HepG2 (cell line): ENCODE results near the gene NUDT8. TPM values are rescaled to one million over a fixed set of nuclear protein-coding genes. Genes with fewer than 3 reads are reported as not detected.
A peak's percentile ranks its signal among the peaks of the same experiment; 100 is the strongest.

ENCODE experiments used
- BRD4 ChIP-seq: sonication (generic); formaldehyde crosslinking; IDR thresholded peaks from 2 replicates; pipeline ENCODE4 v1.4.0; 2020; ENCODE audit warnings: missing genetic modification reagents
- EEA1 ChIP-seq: sonication (generic); formaldehyde crosslinking; IDR thresholded peaks from 2 replicates; pipeline ENCODE4 v1.5.1; 2020; ENCODE audit warnings: mild to moderate bottlenecking, missing genetic modification reagents, borderline replicate concordance
- GMEB1 ChIP-seq: sonication (generic); formaldehyde crosslinking; IDR thresholded peaks from 2 replicates; pipeline ENCODE4 v1.5.1; 2020; ENCODE audit warnings: missing genetic modification reagents, mild to moderate bottlenecking, borderline replicate concordance
- HCFC1 ChIP-seq: fragments of 150-350 bp; IDR thresholded peaks from 2 replicates; pipeline ENCODE4 v1.6.1; 2014; ENCODE audit warnings: low read depth, low read length
- HDAC6 ChIP-seq: fragments of 200-600 bp; sonication (generic); IDR thresholded peaks from 2 replicates; pipeline ENCODE4 v1.7.0; 2017; ENCODE audit warnings: mild to moderate bottlenecking, antibody characterized with exemption, low read length, low read depth
- HHEX ChIP-seq: IDR thresholded peaks from 2 replicates; pipeline ENCODE4 v1.6.1; 2016; ENCODE audit warnings: control low read depth
- IRF2 ChIP-seq: IDR thresholded peaks from 2 replicates; pipeline ENCODE4 v1.6.1; 2018; ENCODE audit warnings: missing genetic modification reagents, missing compliant biosample characterization
- MAZ ChIP-seq, 2 experiments: sonication (generic) in 1 of 2; formaldehyde crosslinking in 1 of 2; IDR thresholded peaks; 2 replicates each; pipeline versions ENCODE4 v1.5.0 to v1.6.1; 2012 to 2020; ENCODE audit warnings: low read depth in 2 of 2, mild to moderate bottlenecking in 2 of 2, borderline replicate concordance in 1 of 2, improper control_type of control experiment in 1 of 2, low read length in 1 of 2, missing genetic modification reagents in 1 of 2, moderate library complexity in 1 of 2
- MBD4 ChIP-seq: IDR thresholded peaks from 2 replicates; pipeline ENCODE4 v1.6.1; 2012; ENCODE audit warnings: low read length, inconsistent platforms, borderline replicate concordance
- MZF1 ChIP-seq: sonication (generic); formaldehyde crosslinking; IDR thresholded peaks from 2 replicates; pipeline ENCODE4 v1.8.1; 2023; ENCODE audit warnings: mild to moderate bottlenecking, missing genetic modification reagents, borderline replicate concordance
- NONO ChIP-seq, 2 experiments: fragments of 450-650 bp in 1 of 2; sonication (generic) in 1 of 2; formaldehyde crosslinking in 1 of 2; IDR thresholded peaks in 1 of 2; conservative IDR thresholded peaks in 1 of 2; 2 replicates each; pipeline versions ENCODE4 v1.6.1 to v1.8.0; 2017 to 2022; ENCODE audit warnings: mild to moderate bottlenecking in 1 of 2, missing genetic modification reagents in 1 of 2, moderate library complexity in 1 of 2
- NR2F6 ChIP-seq, 2 experiments: IDR thresholded peaks; 2 replicates each; pipeline ENCODE4 v1.6.1; 2016; ENCODE audit warnings: antibody characterized with exemption in 1 of 2, mild to moderate bottlenecking in 1 of 2
- POLR2A ChIP-seq, 2 experiments: IDR thresholded peaks; 2 replicates each; pipeline ENCODE4 v1.6.1; 2011; ENCODE audit warnings: low read depth in 2 of 2, low read length in 2 of 2, mild to moderate bottlenecking in 1 of 2, moderate library complexity in 1 of 2; ENCODE audit not compliant: insufficient read depth in 1 of 2
- RARA ChIP-seq: IDR thresholded peaks from 2 replicates; pipeline ENCODE4 v1.6.1; 2016; ENCODE audit warnings: missing genetic modification reagents, missing compliant biosample characterization
- REPIN1 ChIP-seq: sonication (generic); formaldehyde crosslinking; IDR thresholded peaks from 2 replicates; pipeline ENCODE4 v1.8.0; 2022; ENCODE audit warnings: missing genetic modification reagents, low read depth, mild to moderate bottlenecking, borderline replicate concordance
- SIX1 ChIP-seq: sonication (generic); formaldehyde crosslinking; IDR thresholded peaks from 2 replicates; pipeline ENCODE4 v1.4.0; 2020; ENCODE audit warnings: missing genetic modification reagents, borderline replicate concordance
- SMC3 ChIP-seq: IDR thresholded peaks from 2 replicates; pipeline ENCODE4 v1.6.1; 2011; ENCODE audit warnings: low read length, improper control_type of control experiment
- XRCC5 ChIP-seq: fragments of 200-400 bp; formaldehyde crosslinking; optimal IDR thresholded peaks from 2 replicates; pipeline ENCODE3; 2017; ENCODE audit warnings: mild to moderate bottlenecking, low read length
- ZNF496 ChIP-seq: sonication (generic); formaldehyde crosslinking; IDR thresholded peaks from 2 replicates; pipeline ENCODE4 v1.8.1; 2023; ENCODE audit warnings: mild to moderate bottlenecking, moderate library complexity, missing genetic modification reagents; ENCODE audit not compliant: insufficient replicate concordance
- ZNF530 ChIP-seq: sonication (generic); formaldehyde crosslinking; IDR thresholded peaks from 2 replicates; pipeline ENCODE4 v1.5.0; 2020; ENCODE audit warnings: low read depth, mild to moderate bottlenecking, missing genetic modification reagents
- ZNF552 ChIP-seq: sonication (generic); formaldehyde crosslinking; IDR thresholded peaks from 2 replicates; pipeline ENCODE4 v1.9.0; 2022; ENCODE audit warnings: missing genetic modification reagents, mild to moderate bottlenecking, borderline replicate concordance
- ZNF572 ChIP-seq: sonication (generic); formaldehyde crosslinking; IDR thresholded peaks from 2 replicates; pipeline ENCODE4 v1.5.1; 2020; ENCODE audit warnings: mild to moderate bottlenecking, missing genetic modification reagents
- ZNF670 ChIP-seq: sonication (generic); formaldehyde crosslinking; IDR thresholded peaks from 2 replicates; pipeline ENCODE4 v1.8.0; 2022; ENCODE audit warnings: mild to moderate bottlenecking, missing genetic modification reagents, borderline replicate concordance
- ZNF703 ChIP-seq: sonication (generic); formaldehyde crosslinking; IDR thresholded peaks from 2 replicates; pipeline ENCODE4 v1.5.1; 2020; ENCODE audit warnings: missing genetic modification reagents, mild to moderate bottlenecking, moderate library complexity, borderline replicate concordance
- ZNF773 ChIP-seq: sonication (generic); formaldehyde crosslinking; IDR thresholded peaks from 2 replicates; pipeline ENCODE4 v1.4.0; 2020; ENCODE audit warnings: missing genetic modification reagents, borderline replicate concordance
- ZNF878 ChIP-seq: sonication (generic); formaldehyde crosslinking; IDR thresholded peaks from 2 replicates; pipeline ENCODE4 v1.8.1; 2023; ENCODE audit warnings: mild to moderate bottlenecking, missing genetic modification reagents, moderate library complexity
- polyA plus RNA-seq, 8 experiments: library from polyadenylated mRNA; depleted of rRNA in 3 of 8; stranded (reverse) in 7 of 8; unstranded in 1 of 8; fragments of >200 nt; fragmentation: Illumina TruSeq in 4 of 8; extraction: Trizol in 4 of 8; gene quantifications; 2 replicates each; pipeline versions ENCODE4 v1.2.1 to v1.2.3, GENCODE V29; 2011 to 2016; ENCODE audit warnings: low read depth in 4 of 8, missing spikeins in 1 of 8, mixed read lengths in 1 of 8; ENCODE audit not compliant: insufficient read depth in 1 of 8
- total RNA-seq, 5 experiments: library from RNA; depleted of rRNA; stranded (reverse); fragments of >200 nt; fragmentation: Illumina TruSeq; extraction: Trizol; gene quantifications; 2 replicates each; pipeline ENCODE4 v1.2.3, GENCODE V29; 2016; ENCODE audit warnings: low read depth in 1 of 5
- TF ChIP-seq, protein P1 (sequence below), 2 experiments: sonication (generic) in 1 of 2; formaldehyde crosslinking in 1 of 2; IDR thresholded peaks; 2 replicates each; pipeline versions ENCODE4 v1.4.0 to v1.6.1; 2018 to 2020; ENCODE audit warnings: missing genetic modification reagents in 2 of 2, borderline replicate concordance in 1 of 2, low read depth in 1 of 2, mild to moderate bottlenecking in 1 of 2, missing biosample characterization in 1 of 2

Gene NUDT8
- total and polyA plus RNA-seq, 2 of the 13 experiments (the other 11 are each of a cell fraction or from before 2014, with no cell fraction given): 6.7 to 25.8 TPM

DNA sequence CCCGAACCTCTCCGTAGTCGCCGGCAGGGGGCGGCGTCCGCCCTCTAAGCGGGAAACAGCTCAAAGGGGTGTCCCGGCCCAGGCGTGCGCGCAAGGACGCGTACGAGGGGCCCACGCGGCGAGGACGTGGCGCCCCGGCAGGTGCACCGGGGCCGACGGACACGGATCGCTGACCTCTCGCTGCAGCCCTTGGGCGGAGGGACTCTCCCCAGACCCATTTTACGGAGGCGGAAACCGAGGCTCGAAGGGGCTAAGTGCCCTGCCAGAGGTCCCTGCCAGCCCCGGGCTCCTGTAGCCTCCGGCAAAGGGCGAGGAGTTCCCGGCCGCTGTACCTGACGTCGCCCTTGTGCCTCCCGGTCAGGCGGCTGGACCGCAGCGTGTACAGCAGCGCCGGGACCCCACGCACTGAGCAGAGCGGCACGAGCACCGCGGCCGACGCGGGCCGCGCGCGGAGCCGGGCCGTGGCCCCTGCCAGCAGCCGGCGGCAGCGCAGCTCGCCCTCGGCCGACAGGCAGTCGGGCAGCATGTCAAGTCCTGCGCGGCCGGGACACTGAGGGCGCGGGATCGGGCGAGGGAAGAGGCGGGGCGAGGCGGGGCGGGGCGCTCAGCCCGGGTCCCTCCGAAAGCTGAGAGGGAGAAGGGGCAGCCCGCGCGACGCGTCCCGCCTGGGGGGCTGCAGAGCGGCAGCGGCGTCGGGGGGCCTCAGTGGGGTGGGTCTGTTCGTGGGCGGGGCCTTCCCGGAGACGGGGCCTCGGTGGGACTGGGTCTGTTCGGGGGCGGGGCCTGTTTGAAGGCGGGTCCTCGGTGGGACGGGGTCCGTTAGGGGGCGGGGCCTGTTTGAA lies at the start of gene NUDT8 (continued):
- no peak for TF ChIP-seq HHEX (CRISPR knock-in tag)
- no peak for TF ChIP-seq HCFC1
- TF ChIP-seq ZNF552 (CRISPR knock-in tag): no peak
- no peak for TF ChIP-seq IRF2 (CRISPR knock-in tag)
- no peak for TF ChIP-seq ZNF773
- no peak for TF ChIP-seq SIX1
- TF ChIP-seq ZNF572 (CRISPR knock-in tag): no peak
- TF ChIP-seq MZF1: no peak
- TF ChIP-seq MBD4: no peak
- TF ChIP-seq MAZ (IDR thresholded peaks at IDR 0.05; ENCODE audit: borderline replicate concordance, low read depth, low read length): 0 out of 2 replicates have a peak, but pooled peaks have one; percentile 5
- no peak; the same call in 1 of the 2 replicates for TF ChIP-seq MAZ (CRISPR knock-in tag; IDR thresholded peaks at IDR 0.05; ENCODE audit: low read depth)
- TF ChIP-seq NONO (IDR thresholded peaks at IDR 0.05): no peak
- TF ChIP-seq NONO (CRISPR knock-in tag; conservative IDR thresholded peaks at IDR 0.05): no peak
- peak; percentile 75 for TF ChIP-seq XRCC5
- TF ChIP-seq ZNF530: no peak
- TF ChIP-seq RARA (CRISPR knock-in tag): no peak
- no peak for TF ChIP-seq ZNF496 (CRISPR knock-in tag)
- TF ChIP-seq ZNF703 (CRISPR knock-in tag): no peak
- TF ChIP-seq POLR2A (IDR thresholded peaks at IDR 0.05; ENCODE audit: insufficient read depth in 1 of 2, low read depth in 2 of 2, low read length in 2 of 2): no peak; a peak in 1 of 4 replicates
- peak; percentile 66; the same call in 1 of the 2 replicates for TF ChIP-seq GMEB1 (CRISPR knock-in tag)
- peak; percentile 36; the same call in 1 of the 2 replicates for TF ChIP-seq SMC3
- no peak for TF ChIP-seq ZNF670 (CRISPR knock-in tag)
- TF ChIP-seq EEA1 (CRISPR knock-in tag): 0 out of 2 replicates have a peak, but pooled peaks have one; percentile 55
- no peak for TF ChIP-seq HDAC6
- no peak for TF ChIP-seq ZNF878
- TF ChIP-seq REPIN1: peak; percentile 55; the same call in 1 of the 2 replicates
- TF ChIP-seq NR2F6 (IDR thresholded peaks at IDR 0.05): no peak
- no peak for TF ChIP-seq NR2F6 (CRISPR knock-in tag; IDR thresholded peaks at IDR 0.05)
- no peak for TF ChIP-seq BRD4 (CRISPR knock-in tag)
- TF ChIP-seq, protein P1, sequence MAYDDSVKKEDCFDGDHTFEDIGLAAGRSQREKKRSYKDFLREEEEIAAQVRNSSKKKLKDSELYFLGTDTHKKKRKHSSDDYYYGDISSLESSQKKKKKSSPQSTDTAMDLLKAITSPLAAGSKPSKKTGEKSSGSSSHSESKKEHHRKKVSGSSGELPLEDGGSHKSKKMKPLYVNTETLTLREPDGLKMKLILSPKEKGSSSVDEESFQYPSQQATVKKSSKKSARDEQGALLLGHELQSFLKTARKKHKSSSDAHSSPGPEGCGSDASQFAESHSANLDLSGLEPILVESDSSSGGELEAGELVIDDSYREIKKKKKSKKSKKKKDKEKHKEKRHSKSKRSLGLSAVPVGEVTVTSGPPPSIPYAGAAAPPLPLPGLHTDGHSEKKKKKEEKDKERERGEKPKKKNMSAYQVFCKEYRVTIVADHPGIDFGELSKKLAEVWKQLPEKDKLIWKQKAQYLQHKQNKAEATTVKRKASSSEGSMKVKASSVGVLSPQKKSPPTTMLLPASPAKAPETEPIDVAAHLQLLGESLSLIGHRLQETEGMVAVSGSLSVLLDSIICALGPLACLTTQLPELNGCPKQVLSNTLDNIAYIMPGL (CRISPR knock-in tag; IDR thresholded peaks at IDR 0.05; ENCODE audit: borderline replicate concordance in 1 of 2, low read depth in 1 of 2): peak; percentile 75 to 90; a peak in 3 of 4 replicates
